ENCODE results near the gene SYT17. TPM values are rescaled to one million over a fixed set of nuclear protein-coding genes. Genes with fewer than 3 reads are reported as not detected.

SYT17 gene
- total RNA-seq, 1 donor from 2014 or later, result 0.54 TPM

DNA sequence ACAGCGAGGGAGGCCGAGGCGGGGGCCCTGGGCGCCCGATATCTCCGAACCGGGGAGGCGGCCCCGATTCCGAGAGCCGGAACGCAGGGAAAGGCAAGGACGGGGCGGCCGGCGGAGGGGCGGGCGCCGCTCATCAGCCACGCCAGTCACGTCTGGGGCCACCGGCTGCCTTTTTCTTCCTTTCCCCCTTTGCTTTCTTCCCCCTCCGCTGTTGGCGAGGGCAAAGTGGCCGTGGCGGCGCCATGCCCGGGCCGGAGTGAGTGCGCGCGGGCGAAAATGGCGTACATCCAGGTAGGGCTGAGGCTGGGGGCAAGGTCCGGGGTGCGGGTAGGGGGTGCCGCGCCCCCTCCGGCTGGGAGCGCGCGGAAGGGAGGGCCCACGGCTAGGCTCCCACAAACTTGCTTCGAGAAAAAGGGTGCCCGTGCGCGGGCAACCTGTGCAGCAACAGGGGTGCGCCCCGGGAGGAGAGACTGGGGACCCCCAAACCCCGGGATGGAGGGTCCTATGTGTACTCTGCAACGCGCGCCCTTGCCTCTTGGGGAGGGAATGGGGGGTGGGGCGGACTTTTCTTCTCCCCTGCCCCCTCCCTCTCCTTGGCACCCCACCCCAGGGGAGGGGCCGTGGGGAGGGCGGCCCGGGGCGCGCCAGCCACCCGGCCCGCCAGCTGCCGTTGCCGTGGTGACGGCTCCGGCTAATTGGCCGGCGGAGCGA is 486 bp downstream of the SYT17 start:
- intact Hi-C loops (cut with DNase I), result loop anchor here (10.0 kb wide), 1 partner anchor 84 kb away; no protein-coding TSS in a partner anchor
- DNase-seq (peak; percentile 47), ATAC-seq (ENCODE audit: poor library complexity) (peak; percentile 52)

- no peak for ATAC-seq (ENCODE audit: poor library complexity)
- intact Hi-C loops (cut with DNase I), result loop anchor here (10.0 kb wide), 1 partner anchor 84 kb away; no protein-coding TSS in a partner anchor
- no peak for DNase-seq
Observed at GRCh38 chr16:19169082-19169639, 1.1 kb downstream of the SYT17 start.

- intact Hi-C loops (cut with DNase I), result no loop called here
- ATAC-seq (ENCODE audit: poor library complexity) (no peak), DNase-seq (no peak)
Observed at GRCh38 chr16:19170043-19170655, 2.1 kb downstream of the SYT17 start.

- DNase-seq (no peak), ATAC-seq (ENCODE audit: poor library complexity) (no peak)
- intact Hi-C loops (cut with DNase I), result no loop called here
Observed at GRCh38 chr16:19172098-19172780, 4.2 kb downstream of the SYT17 start.

DNA sequence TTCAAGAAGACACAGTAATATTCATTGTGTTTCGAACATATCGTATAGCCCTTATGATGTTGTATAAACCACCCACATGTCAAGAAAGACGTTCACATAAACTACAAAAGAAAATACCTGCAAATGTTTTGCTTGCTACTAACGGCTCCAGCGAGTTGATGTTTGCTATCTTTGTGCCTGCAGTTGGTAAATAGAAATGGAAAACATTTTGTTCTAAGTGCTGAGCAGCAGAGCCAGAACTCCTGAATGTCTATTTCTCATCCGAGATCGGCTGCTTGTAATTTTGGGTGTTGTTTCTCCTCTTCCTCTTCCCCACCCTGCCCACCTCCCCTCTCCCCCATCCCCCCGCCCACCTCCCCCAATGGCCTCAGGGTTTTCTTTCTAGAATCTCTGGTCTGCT is 5.0 kb downstream of the SYT17 start:
- DNase-seq (no peak), ATAC-seq (ENCODE audit: poor library complexity) (no peak)
- intact Hi-C loops (cut with DNase I), result no loop called here

GRCh38 chr16:19173649-19174383 is 5.8 kb downstream of the SYT17 start:
- ATAC-seq (ENCODE audit: poor library complexity), result no peak
- intact Hi-C loops (cut with DNase I), result no loop called here
- no peak for DNase-seq

- intact Hi-C loops (cut with DNase I), result no loop called here
- no peak for DNase-seq
- no peak for ATAC-seq (ENCODE audit: poor library complexity)
Observed at GRCh38 chr16:19174478-19174877, 6.4 kb downstream of the SYT17 start.

DNA sequence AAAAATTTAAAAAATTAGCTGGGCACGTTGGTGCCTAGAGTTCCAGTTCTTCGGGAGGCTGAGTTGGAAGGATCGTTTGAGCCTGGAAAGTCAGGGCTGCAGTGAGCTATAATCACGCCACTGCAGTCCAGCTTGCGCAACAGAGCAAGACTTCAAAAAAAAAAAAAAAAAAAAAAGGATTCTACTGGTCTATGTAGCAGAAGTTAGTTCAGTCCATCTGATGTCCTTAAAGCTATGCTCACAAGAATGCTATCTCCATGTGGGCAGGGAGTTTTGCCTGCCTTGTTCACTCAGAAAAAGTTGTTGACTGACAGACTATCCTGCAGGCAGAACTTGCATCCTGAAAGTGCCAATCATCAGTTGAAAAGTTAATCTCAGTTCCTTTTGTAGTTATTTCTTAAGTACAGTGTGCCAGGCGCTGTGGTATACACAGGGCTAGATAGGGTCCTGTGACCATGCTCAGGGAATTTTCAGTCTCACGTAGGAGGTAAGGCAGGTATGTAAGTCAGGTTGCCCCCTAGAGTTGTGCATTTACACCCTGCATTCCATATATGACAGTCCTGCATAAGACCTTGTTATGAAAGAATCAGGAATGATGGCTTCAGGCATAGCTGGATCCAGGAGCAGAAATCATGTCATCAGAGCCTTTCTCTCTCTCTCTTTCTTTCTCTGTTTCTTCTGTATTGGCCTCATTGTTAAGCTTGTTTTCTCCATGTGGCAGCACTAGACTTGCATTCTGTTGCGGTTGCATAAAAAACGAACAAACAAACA is 7.6 kb downstream of the SYT17 start:
- DNase-seq, result no peak
- no peak for ATAC-seq (ENCODE audit: poor library complexity)
- intact Hi-C loops (cut with DNase I), result no loop called here

DNA sequence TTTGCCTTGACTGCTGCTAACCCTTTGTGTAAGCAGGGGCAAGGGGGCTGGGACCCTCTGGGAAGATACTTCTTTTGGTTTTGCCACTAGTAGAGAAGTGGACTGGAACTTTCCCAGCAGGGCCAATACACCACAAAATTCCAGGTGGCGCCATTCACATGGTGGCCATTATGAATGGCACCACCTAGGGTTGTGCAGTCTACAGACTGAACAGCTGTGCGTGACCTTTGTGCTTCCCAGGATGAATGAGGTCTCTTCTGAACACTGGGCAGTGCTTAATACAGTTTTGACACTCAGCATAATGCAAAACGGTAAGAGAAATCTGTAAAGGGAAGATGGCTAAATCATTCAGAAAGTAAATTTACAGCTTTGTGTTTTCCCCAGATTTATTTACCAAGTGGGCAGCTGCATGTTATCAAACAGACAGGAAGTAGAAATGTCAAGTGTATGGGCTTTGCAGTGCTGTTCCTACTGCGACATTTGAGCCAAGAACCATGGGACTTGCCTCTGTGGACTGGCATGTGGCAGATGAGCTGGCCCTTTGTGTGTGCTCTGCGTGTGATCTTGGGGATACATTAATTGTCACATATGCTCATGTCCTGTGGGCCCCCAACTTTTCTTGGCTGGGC is 9.2 kb downstream of the SYT17 start:
- ATAC-seq (ENCODE audit: poor library complexity), result no peak
- intact Hi-C loops (cut with DNase I), result no loop called here
- no peak for DNase-seq

DNA sequence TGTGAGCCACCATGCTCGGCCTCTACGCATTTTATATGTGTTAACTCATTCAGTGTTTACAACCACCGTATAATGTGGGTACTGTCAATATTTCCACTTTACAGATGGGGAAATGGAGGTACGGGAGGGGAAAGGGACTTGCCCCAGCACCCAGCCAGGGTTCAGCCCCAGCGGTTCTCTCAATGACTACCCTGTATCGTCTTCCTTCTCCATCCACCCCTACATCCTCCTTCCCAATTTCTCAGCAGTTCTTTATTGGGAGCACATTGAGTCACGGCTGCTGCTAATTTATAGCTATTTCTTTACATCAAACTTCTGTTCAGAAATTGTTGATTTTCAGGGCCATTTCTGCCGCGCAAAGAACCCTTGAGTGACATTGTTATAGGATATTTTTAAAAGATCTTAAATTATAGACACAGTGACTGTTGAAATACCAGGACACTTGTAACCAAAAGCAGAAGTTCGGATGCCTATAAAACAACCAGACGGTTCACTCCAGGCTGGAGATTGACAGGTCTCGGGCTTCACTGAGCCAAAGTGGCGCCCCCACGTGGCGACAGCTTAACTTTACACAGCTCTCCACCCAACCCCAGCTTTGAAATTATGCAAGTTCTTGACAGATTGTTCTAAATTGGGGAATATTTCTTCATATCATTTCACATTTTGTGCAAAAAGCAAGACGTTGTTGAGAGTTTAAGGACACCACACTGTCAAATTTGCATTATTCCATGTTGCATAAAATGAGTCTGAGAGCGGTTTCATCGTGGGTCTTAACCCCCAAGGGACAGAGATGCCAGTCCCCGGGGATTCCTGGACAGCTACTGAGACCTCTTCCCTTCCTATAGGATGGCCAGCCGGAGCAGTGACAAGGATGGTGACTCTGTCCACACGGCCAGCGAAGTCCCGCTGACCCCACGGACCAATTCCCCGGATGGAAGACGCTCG is 11.8 kb downstream of the SYT17 start:
- ATAC-seq (ENCODE audit: poor library complexity) (peak; percentile 88), DNase-seq (peak; percentile 79)
- intact Hi-C loops (cut with DNase I), result no loop called here

GRCh38 chr16:19180741-19181140 is 12.7 kb downstream of the SYT17 start:
- ATAC-seq (ENCODE audit: poor library complexity), result no peak

DNA sequence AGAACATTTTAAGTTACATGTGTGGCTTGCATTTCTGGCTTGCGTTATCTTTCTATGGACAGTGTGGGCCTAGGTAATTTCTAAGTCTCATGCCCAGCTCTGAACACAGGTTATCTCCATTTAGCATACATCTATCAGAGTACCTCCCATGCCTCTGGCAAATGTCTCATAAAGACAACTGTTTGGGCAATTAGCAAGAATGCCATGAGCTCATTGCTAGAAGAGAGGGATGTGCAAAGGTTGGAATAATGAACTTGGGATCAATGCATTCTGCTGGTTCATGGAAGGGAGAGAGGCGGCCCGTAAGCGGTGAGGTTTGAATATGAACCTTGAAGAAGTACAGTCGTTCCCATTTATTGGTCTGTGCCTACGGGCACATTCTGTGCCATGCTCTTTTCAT is 14.4 kb downstream of the SYT17 start:
- ATAC-seq (ENCODE audit: poor library complexity), result no peak
- no peak for DNase-seq
- intact Hi-C loops (cut with DNase I), result no loop called here

More at GRCh38 chr16:19180741-19181140, 12.7 kb downstream of the SYT17 start:
- DNase-seq, result no peak
- intact Hi-C loops (cut with DNase I), result no loop called here

- intact Hi-C loops (cut with DNase I), result no loop called here
- ATAC-seq (ENCODE audit: poor library complexity), result no peak
- no peak for DNase-seq
Observed at GRCh38 chr16:19183187-19183586, 15.1 kb downstream of the SYT17 start.

DNA sequence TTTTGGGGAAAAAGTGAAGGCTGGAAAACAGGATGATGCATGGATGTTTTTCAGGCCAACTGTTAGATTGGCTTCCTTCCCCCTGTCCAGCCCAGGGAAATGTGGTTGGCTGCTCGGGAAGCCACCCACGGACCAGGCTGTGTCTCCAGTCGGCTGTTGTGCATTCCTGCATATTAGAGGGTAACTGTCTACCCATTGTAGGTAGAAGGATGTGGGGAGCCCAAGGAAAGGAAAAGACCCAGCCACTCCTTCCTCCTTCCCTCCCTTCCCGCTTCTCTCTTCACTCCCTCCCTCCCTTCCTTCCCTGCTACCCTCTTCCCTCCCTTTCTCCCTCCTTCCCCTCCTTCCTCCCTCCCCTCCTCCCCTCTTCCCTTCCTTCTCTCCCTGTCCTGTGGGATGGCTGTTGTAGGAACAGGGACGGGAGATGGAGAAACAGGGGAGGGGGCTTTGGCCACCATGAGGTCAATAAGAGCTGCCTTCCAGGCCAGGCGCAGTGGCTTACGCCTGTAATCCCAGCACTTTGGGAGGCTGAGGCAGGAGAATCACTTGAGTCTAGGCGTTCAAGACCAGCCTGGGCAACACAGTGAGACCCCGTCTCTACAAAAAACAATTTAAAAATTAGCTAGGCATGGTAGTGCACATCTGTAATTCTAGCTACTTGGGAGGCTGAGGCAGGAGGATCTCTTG is 16.9 kb downstream of the SYT17 start:
- no peak for DNase-seq
- intact Hi-C loops (cut with DNase I), result no loop called here
- no peak for ATAC-seq (ENCODE audit: poor library complexity)

GRCh38 chr16:19185510-19185851 is 17.4 kb downstream of the SYT17 start:
- intact Hi-C loops (cut with DNase I), result no loop called here
- no peak for ATAC-seq (ENCODE audit: poor library complexity)
- no peak for DNase-seq

GRCh38 chr16:19186408-19186807 is 18.4 kb downstream of the SYT17 start:
- intact Hi-C loops (cut with DNase I), result no loop called here
- DNase-seq (no peak), ATAC-seq (ENCODE audit: poor library complexity) (no peak)
